ENCODE data around the gene ADGRA1.

The ADGRA1 gene

GRCh38 chr10:133177380-133178157, 89.8 kb downstream of the ADGRA1 start:
- DNase-seq (ENCODE audit: low spot score), result no peak

DNA sequence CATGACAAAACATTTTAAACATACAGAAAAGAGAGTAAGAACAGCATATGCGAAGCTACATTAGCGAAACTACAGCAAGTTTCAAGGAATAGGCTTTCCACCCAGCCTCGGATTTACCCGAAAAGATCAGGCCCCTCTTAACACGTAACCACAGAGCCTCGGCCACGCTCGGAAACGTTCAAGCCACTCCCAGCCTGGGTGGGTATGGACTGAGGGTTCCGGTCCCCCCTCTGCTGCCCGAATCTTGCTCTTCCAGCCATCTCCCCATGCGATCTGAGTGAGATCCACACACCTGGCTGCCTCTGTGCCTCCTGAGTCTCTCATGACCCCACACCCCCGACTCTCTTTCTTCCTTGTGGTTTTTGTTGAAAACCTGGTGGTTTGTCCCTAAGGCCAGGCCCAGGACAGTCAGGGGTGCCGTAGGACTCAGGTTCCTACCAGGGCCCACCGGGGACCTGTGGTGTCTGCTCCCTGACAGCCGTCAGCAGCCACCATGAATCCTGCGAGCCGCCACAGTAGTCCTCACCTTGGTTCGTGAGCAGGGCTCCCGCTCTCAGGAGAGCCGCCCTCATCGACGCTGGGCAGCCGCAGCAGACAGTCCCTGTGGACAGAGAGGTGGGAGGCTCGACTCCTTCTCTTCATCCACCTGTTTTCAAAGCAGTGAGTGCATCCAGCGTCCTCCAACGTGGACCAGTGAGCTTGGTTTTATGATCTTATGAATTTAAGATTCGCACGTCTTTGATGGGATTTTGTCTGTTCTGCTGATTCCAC, 90.8 kb downstream of the ADGRA1 start:
- DNase-seq (ENCODE audit: low spot score), result no peak

DNA sequence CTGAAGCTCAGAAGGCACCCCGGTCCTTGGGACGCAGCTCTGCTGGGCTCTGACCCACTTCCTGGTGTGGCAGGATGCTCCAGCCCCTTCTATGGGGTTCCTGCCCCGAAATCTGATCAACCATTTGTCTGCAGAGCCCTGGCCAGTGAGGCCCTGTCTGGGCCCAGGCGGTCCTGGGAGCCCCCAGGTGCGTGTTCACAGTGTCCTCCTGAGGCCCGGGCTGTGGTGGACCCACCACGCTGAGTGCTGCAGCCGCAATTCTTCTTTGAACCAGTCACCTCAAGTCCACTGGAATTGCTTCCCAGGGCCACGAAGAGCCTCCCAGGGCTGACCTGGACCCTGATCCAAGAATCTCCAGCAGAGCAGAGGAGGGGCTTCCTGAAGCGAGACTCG, 91.4 kb downstream of the ADGRA1 start:
- DNase-seq (ENCODE audit: low spot score), result no peak

GRCh38 chr10:133179651-133180050, 91.9 kb downstream of the ADGRA1 start:
- DNase-seq (ENCODE audit: low spot score), result no peak

GRCh38 chr10:133180192-133180964, 92.7 kb downstream of the ADGRA1 start:
- DNase-seq (ENCODE audit: low spot score), result no peak

DNA sequence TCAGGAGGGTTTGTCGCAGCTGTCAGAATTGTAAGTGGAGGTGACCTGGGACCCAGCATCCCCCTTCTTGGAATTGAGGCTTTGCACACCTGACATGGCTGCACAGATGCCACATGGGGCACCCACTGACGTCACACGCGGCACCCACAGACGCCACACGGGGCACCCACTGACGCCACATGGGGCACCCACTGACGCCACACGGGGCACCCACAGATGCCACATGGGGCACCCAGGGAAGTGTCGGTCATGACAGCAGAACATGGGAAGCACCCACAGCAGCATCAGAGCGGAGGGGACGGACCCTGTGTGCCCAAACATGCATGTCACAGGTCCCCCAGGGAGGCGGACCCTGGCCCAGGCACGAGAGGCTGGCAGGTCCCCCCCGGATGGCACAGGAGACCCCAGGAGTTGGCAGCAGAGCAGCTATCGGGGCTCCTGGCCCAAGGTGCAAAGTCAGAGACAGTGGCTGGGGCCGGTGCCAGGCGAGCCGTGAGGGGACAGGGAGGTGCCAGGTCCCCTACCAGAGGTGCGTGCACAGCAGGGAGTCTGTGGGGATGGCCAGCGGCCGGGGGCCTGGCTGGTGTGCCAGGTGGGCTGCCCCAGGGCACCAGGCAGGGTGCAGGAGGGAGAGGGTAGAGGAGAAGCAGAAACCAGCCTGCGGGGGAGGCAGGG, 93.4 kb downstream of the ADGRA1 start:
- DNase-seq (ENCODE audit: low spot score), result no peak

All from AG08396 (cell line).